Mesendoderm (in vitro differentiated cells): ENCODE data around the gene ELF3.

Source experiments
- DNase-seq: peaks from one replicate; pipeline ENCODE4 v3.0.0; 2013
- H2AK5ac ChIP-seq: 2 replicates; pipeline ENCODE4 v1.6.1; 2013; ENCODE audit warnings: low read length, inconsistent platforms
- H2BK120ac ChIP-seq: 2 replicates; pipeline ENCODE4 v1.6.1; 2013; ENCODE audit warnings: low read depth, mild to moderate bottlenecking, low read length, moderate library complexity, mixed read lengths
- H2BK15ac ChIP-seq: replicated peaks from 2 replicates; pipeline ENCODE4 v1.6.1; 2013; ENCODE audit warnings: low read depth, mild to moderate bottlenecking, moderate library complexity
- H2BK5ac ChIP-seq: 2 replicates; pipeline ENCODE4 v1.6.1; 2013; ENCODE audit warnings: low read length, inconsistent platforms
- H3K18ac ChIP-seq: 2 replicates; pipeline ENCODE4 v1.6.1; 2013; ENCODE audit warnings: mild to moderate bottlenecking, low read length, mixed read lengths
- H3K23ac ChIP-seq: one replicate; pipeline ENCODE4 v1.6.1; 2013; ENCODE audit warnings: low read length
- H3K27ac ChIP-seq: 2 replicates; pipeline ENCODE4 v1.5.1; 2013; ENCODE audit warnings: low read depth, mild to moderate bottlenecking, inconsistent platforms, low read length, moderate library complexity
- H3K27me3 ChIP-seq: 2 replicates; pipeline ENCODE4 v1.6.1; 2013; ENCODE audit warnings: low read length, control low read depth, mild to moderate bottlenecking, inconsistent platforms; ENCODE audit not compliant: insufficient read depth, poor library complexity
- H3K36me3 ChIP-seq: 2 replicates; pipeline ENCODE4 v1.6.1; 2013; ENCODE audit warnings: low read length, inconsistent platforms; ENCODE audit not compliant: control insufficient read depth, insufficient read depth
- H3K4ac ChIP-seq: one replicate; pipeline ENCODE4 v1.6.1; 2013; ENCODE audit warnings: low read depth, mild to moderate bottlenecking, low read length, moderate library complexity
- H3K4me1 ChIP-seq: 2 replicates; pipeline ENCODE4 v1.6.1; 2013; ENCODE audit warnings: low read depth, low read length, inconsistent platforms; ENCODE audit not compliant: control insufficient read depth
- H3K4me2 ChIP-seq: 2 replicates; pipeline ENCODE4 v1.6.1; 2013; ENCODE audit warnings: low read length
- H3K4me3 ChIP-seq: 2 replicates; pipeline ENCODE4 v1.5.1; 2013; ENCODE audit warnings: mild to moderate bottlenecking, low read length
- H3K56ac ChIP-seq: one replicate; pipeline ENCODE4 v1.6.1; 2013; ENCODE audit warnings: low read length
- H3K79me1 ChIP-seq: 2 replicates; pipeline ENCODE4 v1.6.1; 2013; ENCODE audit warnings: low read length, inconsistent platforms
- H3K79me2 ChIP-seq: 2 replicates; pipeline ENCODE4 v1.6.1; 2013; ENCODE audit warnings: mild to moderate bottlenecking, low read length; ENCODE audit not compliant: control insufficient read depth, insufficient read depth
- H3K9ac ChIP-seq: 2 replicates; pipeline ENCODE4 v1.6.1; 2013; ENCODE audit warnings: low read length, inconsistent platforms
- H4K5ac ChIP-seq: one replicate; pipeline ENCODE4 v1.6.1; 2013; ENCODE audit warnings: low read length
- H4K8ac ChIP-seq: one replicate; pipeline ENCODE4 v1.6.1; 2013; ENCODE audit warnings: low read depth, mild to moderate bottlenecking, control low read depth, low read length, moderate library complexity
- WGBS: extraction: QIAGEN DNeasy Blood & Tissue Kit; methylation state at CpG from one replicate; pipeline ENCODE4 v1.1.7; 2013; ENCODE audit warnings: low lambda C conversion rate, missing lambda C conversion rate; ENCODE audit not compliant: insufficient coverage; ENCODE audit errors: extremely low coverage; 5-methylcytosine and 5-hydroxymethylcytosine counted together

The ELF3 gene

DNA sequence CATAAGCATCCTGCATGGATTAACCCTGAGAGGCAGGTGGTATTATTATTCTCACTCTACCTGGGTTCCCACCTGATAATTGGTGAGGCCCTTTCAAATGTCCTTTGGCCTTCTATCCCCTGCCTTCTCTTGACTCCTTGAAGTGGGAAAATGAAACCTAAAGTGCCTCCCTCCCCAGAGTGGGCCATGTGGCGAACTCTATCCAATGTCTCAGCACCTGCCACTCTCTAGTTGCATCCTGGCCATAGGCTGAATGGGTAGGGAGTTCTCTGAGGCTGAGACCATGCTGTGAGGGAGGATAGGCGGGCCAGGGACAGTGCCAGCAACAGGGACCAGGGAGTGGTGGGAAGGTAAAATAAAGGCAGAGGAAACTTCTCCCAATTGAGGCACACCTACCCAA lies 35.3 kb downstream of the ELF3 start:
- Histone ChIP-seq H3K79me2 (no peaks in the 10 kb centered on the region), H3K4me3 (no peak overlapping the region), H3K18ac (no peak overlapping the region), H4K5ac (no peak overlapping the region), H2BK15ac (no peak overlapping the region), H3K9ac (no peak overlapping the region), H3K27me3 (no peaks in the 10 kb centered on the region), H3K4ac (no peak overlapping the region), H3K27ac (no peak overlapping the region), H4K8ac (no peak overlapping the region), H3K4me1 (no peaks in the 10 kb centered on the region), H3K56ac (no peak overlapping the region), H3K79me1 (no peaks in the 10 kb centered on the region), H3K4me2 (no peak overlapping the region), H3K36me3 (no peaks in the 10 kb centered on the region), H2BK5ac (no peak overlapping the region), H3K23ac (no peak overlapping the region), H2BK120ac (no peak overlapping the region), H2AK5ac (no peak overlapping the region)
- DNase-seq = no peak
- WGBS = no CpG with 5 or more reads among the region's 2 CpGs

DNA sequence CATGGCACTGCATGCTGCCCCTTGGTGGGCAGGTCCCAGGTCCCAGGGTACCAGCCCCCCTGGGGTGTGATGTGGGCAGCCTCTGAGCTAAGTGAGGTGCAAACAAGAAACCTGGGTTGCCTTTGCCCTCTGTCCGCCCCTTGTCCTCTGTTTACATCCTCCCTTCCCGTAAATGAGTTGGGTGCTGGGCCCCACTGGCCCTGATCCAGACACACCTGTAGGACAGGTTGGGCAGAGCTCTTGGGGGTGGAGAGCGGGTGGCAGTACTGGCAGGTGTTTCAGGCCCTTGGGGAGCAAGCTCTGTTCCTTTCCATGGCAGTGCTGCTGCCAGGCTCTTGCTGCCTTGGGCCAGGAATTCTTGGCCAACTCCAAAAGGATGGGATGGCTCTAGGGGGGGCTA lies 35.8 kb downstream of the ELF3 start:
- H3K27ac ChIP-seq = no peak overlapping the region
- no peaks in the 10 kb centered on the region for H3K79me1 ChIP-seq
- no peaks in the 10 kb centered on the region for H3K36me3 ChIP-seq
- H2BK120ac ChIP-seq = no peak overlapping the region
- no CpG with 5 or more reads among the region's 3 CpGs for WGBS
- no peak overlapping the region for H3K9ac ChIP-seq
- H3K79me2 ChIP-seq = no peaks in the 10 kb centered on the region
- no peak overlapping the region for H2AK5ac ChIP-seq
- no peaks in the 10 kb centered on the region for H3K27me3 ChIP-seq
- no peak overlapping the region for H3K23ac ChIP-seq
- H3K4me3 ChIP-seq = no peak overlapping the region
- no peak overlapping the region for H2BK15ac ChIP-seq
- no peak overlapping the region for H2BK5ac ChIP-seq
- no peak overlapping the region for H4K5ac ChIP-seq
- DNase-seq = no peak
- H4K8ac ChIP-seq = no peak overlapping the region
- H3K4me1 ChIP-seq = no peaks in the 10 kb centered on the region
- H3K4me2 ChIP-seq = no peak overlapping the region
- H3K18ac ChIP-seq = no peak overlapping the region
- H3K4ac ChIP-seq = no peak overlapping the region
- H3K56ac ChIP-seq = no peak overlapping the region

DNA sequence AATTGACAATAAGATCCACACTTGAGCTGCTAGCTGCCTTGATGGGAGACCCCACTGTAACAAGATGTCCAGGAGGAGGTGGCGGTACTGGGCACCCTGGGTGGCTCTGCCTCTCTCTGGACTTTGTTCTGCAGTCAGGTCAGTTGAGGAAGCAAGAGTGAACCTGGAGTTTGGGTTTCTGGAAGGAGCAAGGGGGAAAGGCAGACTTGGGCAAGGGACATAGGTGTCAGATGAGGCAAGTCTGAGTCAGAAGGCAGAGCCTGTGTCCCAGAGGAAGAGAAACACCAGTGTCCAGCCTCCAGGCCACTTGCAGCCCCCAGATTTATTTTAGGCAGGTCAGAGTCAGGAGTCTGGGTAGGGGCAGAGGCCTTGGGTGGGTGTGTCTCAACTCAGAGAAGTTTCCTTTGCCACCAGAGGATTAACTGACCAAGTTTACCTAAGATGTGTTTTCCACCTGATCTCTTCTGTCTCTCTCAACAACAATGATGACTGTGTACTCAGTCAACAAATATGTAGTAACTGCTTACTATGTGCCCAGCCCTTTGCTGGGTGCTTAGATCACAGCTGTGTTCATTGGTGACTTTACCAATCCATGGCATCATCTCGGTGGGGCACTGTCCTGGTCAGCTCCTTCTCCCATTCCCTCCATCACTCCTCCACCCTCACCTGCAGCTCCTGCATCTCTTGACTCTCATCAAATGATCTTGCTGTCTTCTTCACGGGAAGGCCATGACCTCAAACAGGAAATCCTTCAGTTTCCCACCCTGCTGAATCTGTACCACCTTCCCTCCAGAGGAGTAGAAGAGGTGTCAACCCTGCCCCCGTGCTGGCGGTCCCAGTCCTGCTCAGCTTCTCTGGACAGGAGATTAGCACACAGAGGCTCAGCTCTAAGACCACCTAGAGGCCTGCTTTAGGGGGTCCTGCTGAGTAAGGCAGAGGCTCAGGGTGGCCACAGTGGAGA lies 36.6 kb downstream of the ELF3 start:
- no peak overlapping the region for H4K5ac ChIP-seq
- no peak overlapping the region for H3K4ac ChIP-seq
- no peak overlapping the region for H3K9ac ChIP-seq
- no peak overlapping the region for H4K8ac ChIP-seq
- no peaks in the 10 kb centered on the region for H3K4me1 ChIP-seq
- no peaks in the 10 kb centered on the region for H3K79me1 ChIP-seq
- WGBS = no CpG with 5 or more reads among the region's 5 CpGs
- no peak overlapping the region for H3K4me2 ChIP-seq
- H3K79me2 ChIP-seq = no peaks in the 10 kb centered on the region
- H3K56ac ChIP-seq = no peak overlapping the region
- H2BK15ac ChIP-seq = no peak overlapping the region
- no peak overlapping the region for H3K4me3 ChIP-seq
- H2BK5ac ChIP-seq = no peak overlapping the region
- DNase-seq = no peak
- H3K18ac ChIP-seq = no peak overlapping the region
- H2BK120ac ChIP-seq = no peak overlapping the region
- no peaks in the 10 kb centered on the region for H3K27me3 ChIP-seq
- H2AK5ac ChIP-seq = no peak overlapping the region
- no peaks in the 10 kb centered on the region for H3K36me3 ChIP-seq
- H3K27ac ChIP-seq = no peak overlapping the region
- no peak overlapping the region for H3K23ac ChIP-seq

DNA sequence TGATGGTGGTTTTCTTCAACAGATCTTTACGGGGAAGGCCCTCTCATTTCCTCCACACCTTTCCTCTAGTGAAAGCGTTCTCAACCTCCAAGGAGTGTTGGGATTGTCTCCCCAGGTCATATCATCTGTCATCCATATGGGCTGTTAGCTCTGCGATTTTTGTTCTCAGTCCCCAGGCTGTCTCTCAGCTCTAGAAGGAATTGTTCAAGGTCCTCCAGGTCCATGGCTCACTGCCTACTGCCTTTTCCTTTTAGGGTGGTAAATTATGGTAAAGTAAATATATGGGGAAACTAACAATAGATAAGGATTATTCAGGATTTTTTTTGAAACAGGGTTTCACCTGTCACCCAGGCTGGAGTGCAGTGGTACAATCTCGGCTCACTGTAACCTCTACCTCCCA lies 37.6 kb downstream of the ELF3 start:
- H3K18ac ChIP-seq = no peak overlapping the region
- no peak overlapping the region for H2BK120ac ChIP-seq
- H3K56ac ChIP-seq = no peak overlapping the region
- H3K27ac ChIP-seq = no peak overlapping the region
- H3K79me1 ChIP-seq = no peaks in the 10 kb centered on the region
- no peak overlapping the region for H3K4me2 ChIP-seq
- H2BK5ac ChIP-seq = no peak overlapping the region
- H3K9ac ChIP-seq = no peak overlapping the region
- no peaks in the 10 kb centered on the region for H3K27me3 ChIP-seq
- H4K5ac ChIP-seq = no peak overlapping the region
- no peak overlapping the region for H4K8ac ChIP-seq
- H2AK5ac ChIP-seq = no peak overlapping the region
- no peaks in the 10 kb centered on the region for H3K4me1 ChIP-seq
- no peak overlapping the region for H2BK15ac ChIP-seq
- no peak for DNase-seq
- H3K4me3 ChIP-seq = no peak overlapping the region
- no CpG with 5 or more reads among the region's 4 CpGs for WGBS
- no peaks in the 10 kb centered on the region for H3K79me2 ChIP-seq
- H3K23ac ChIP-seq = no peak overlapping the region
- H3K36me3 ChIP-seq = no peaks in the 10 kb centered on the region
- no peak overlapping the region for H3K4ac ChIP-seq

DNA sequence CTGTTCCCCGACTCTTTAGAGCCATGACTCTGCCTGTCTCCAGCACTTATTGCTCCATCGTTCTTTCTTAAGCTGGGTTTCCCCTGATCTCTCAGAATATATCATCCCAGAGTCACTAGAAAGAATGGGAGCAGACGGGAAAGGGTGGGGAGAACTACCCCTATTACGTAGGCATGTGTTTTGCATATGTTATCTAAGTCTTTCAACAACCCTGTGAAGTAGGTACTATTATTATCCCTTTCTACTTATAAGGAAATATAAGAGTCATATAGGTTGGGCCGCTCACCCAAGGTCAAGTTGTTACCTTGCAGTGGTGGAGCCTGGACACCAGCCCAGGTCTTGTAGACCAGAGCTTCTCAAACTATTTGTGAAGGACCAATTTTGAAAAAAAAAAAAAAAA lies 38.7 kb downstream of the ELF3 start:
- H3K4me3 ChIP-seq = no peak overlapping the region
- H2BK5ac ChIP-seq = no peak overlapping the region
- no peak overlapping the region for H3K9ac ChIP-seq
- H3K36me3 ChIP-seq = no peaks in the 10 kb centered on the region
- no peaks in the 10 kb centered on the region for H3K27me3 ChIP-seq
- no peaks in the 10 kb centered on the region for H3K4me1 ChIP-seq
- no peak overlapping the region for H4K5ac ChIP-seq
- no peak overlapping the region for H2BK15ac ChIP-seq
- no peak for DNase-seq
- H4K8ac ChIP-seq = no peak overlapping the region
- H2BK120ac ChIP-seq = no peak overlapping the region
- no peak overlapping the region for H3K56ac ChIP-seq
- H3K79me2 ChIP-seq = no peaks in the 10 kb centered on the region
- no peak overlapping the region for H3K18ac ChIP-seq
- no peaks in the 10 kb centered on the region for H3K79me1 ChIP-seq
- no peak overlapping the region for H3K27ac ChIP-seq
- no peak overlapping the region for H3K4ac ChIP-seq
- no peak overlapping the region for H3K23ac ChIP-seq
- H2AK5ac ChIP-seq = no peak overlapping the region
- no peak overlapping the region for H3K4me2 ChIP-seq
- WGBS = no CpG with 5 or more reads among the region's 5 CpGs

DNA sequence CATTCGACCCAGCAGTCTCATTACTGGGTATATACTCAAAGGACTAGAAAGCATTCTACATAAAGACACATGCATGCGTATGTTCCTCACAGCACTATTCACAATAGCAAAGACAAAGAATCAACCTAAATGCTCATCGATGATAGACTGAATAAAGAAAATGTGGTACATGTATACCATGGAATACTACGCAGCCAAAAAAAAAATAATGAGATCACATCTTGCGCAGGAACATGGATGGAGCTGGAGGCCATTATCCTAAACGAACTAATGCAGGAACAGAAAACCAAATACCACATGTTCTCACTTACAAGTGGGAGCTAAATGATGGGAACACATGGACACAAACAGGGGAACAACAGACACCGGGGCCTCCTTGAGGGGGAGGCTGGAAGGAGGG lies 43.7 kb downstream of the ELF3 start:
- Histone ChIP-seq H3K23ac (no peak overlapping the region), H2BK15ac (no peak overlapping the region), H3K79me1 (no peaks in the 10 kb centered on the region), H2AK5ac (no peak overlapping the region), H2BK120ac (no peak overlapping the region), H3K4me1 (no peaks in the 10 kb centered on the region), H2BK5ac (no peak overlapping the region), H3K27me3 (no peaks in the 10 kb centered on the region), H3K79me2 (no peaks in the 10 kb centered on the region), H3K56ac (no peak overlapping the region), H3K9ac (no peak overlapping the region), H3K36me3 (no peaks in the 10 kb centered on the region), H4K5ac (no peak overlapping the region), H3K4me3 (no peak overlapping the region), H4K8ac (no peak overlapping the region), H3K18ac (no peak overlapping the region), H3K4me2 (no peak overlapping the region), H3K4ac (no peak overlapping the region), H3K27ac (no peak overlapping the region)
- no CpG with 5 or more reads among the region's 7 CpGs for WGBS
- DNase-seq = no peak
